T-helper 1 cell treated with Interleukin-12 subunit alpha and Interleukin-12 subunit beta and Interleukin-4 antibody, amounts not matched to agents 30 μg/mL and 1 μg/mL, for 36 hours (primary cell): ENCODE measurements around the gene SP110.
"Not testable (repeated sequence)": the region's sequence is repeated elsewhere in the genome, so short reads cannot be mapped to it uniquely, and the experiment has no call there.

Source experiments
- H3K27ac Mint-ChIP-seq: one replicate; pipeline ENCODE4 v1.8.0; 2021; ENCODE audit warnings: mild to moderate bottlenecking, mixed read lengths
- H3K27me3 Mint-ChIP-seq: one replicate; pipeline ENCODE4 v1.8.0; 2021; ENCODE audit warnings: low read depth, mixed read lengths
- H3K36me3 Mint-ChIP-seq: one replicate; pipeline ENCODE4 v1.8.0; 2021; ENCODE audit warnings: low read depth, mixed read lengths
- H3K4me1 Mint-ChIP-seq: one replicate; pipeline ENCODE4 v1.8.0; 2021; ENCODE audit warnings: low read depth, mixed read lengths
- H3K4me3 Mint-ChIP-seq: one replicate; pipeline ENCODE4 v1.8.0; 2021; ENCODE audit warnings: mild to moderate bottlenecking, moderate library complexity, mixed read lengths
- H3K9me3 Mint-ChIP-seq: one replicate; pipeline ENCODE4 v1.8.0; 2021; ENCODE audit warnings: mixed read lengths

SP110 gene

DNA sequence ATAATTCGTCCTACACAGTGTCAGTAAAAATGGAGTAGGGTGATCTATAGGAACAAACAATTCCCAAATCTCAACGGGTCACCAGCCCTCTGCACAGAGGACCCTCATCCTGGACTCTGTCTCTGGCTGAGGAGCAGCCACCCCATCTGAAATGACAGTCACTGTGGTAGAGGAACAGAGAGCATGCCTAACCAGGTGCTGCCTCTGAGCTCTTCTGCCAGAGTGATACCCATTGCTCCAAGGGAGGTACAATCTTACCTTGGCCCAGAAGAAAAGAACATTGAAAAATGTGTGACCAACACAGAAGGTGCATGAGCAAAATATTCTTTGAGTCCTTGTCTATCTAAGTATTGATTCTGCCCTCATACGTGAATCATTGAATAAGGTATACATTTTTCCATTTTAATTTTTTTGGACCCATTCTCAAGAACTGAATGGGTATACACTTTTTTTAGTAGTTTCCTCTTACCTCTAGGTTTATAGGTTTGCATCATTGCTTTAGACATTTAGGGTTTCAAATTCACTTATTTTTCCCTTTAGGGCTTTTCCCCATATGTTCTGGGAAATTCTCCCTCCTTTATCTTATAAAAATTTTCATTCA is 14.4 kb upstream of the SP110 start:
- no peaks in the 10 kb centered on the region for H3K27me3 Mint-ChIP-seq
- peaks cover 71% of the 10 kb centered on the region for H3K36me3 Mint-ChIP-seq
- peaks cover 46% of the 10 kb centered on the region for H3K4me1 Mint-ChIP-seq
- peak overlapping the region; percentile 76 for H3K27ac Mint-ChIP-seq
- peaks cover 28% of the 10 kb centered on the region for H3K9me3 Mint-ChIP-seq
- H3K4me3 Mint-ChIP-seq = no peak overlapping the region

- H3K4me1 Mint-ChIP-seq = peaks cover 61% of the 10 kb centered on the region
- no peaks in the 10 kb centered on the region for H3K27me3 Mint-ChIP-seq
- peak overlapping the region; percentile 27 for H3K27ac Mint-ChIP-seq
- no peak overlapping the region for H3K4me3 Mint-ChIP-seq
- peaks cover 28% of the 10 kb centered on the region for H3K9me3 Mint-ChIP-seq
- H3K36me3 Mint-ChIP-seq = peaks cover 55% of the 10 kb centered on the region
Observed at GRCh38 chr2:230231251-230231650, 11.5 kb upstream of the SP110 start.

GRCh38 chr2:230230496-230231200 is 10.9 kb upstream of the SP110 start:
- peaks cover 66% of the 10 kb centered on the region for H3K4me1 Mint-ChIP-seq
- H3K27me3 Mint-ChIP-seq = no peaks in the 10 kb centered on the region
- H3K4me3 Mint-ChIP-seq = peak overlapping the region; percentile 59
- H3K9me3 Mint-ChIP-seq = peaks cover 28% of the 10 kb centered on the region
- peaks cover 55% of the 10 kb centered on the region for H3K36me3 Mint-ChIP-seq
- H3K27ac Mint-ChIP-seq = peak overlapping the region; percentile 37

GRCh38 chr2:230230087-230230486 is 10.3 kb upstream of the SP110 start:
- Mint-ChIP-seq H3K27me3 (no peaks in the 10 kb centered on the region), H3K4me1 (peaks cover 69% of the 10 kb centered on the region), H3K9me3 (peaks cover 28% of the 10 kb centered on the region), H3K36me3 (peaks cover 56% of the 10 kb centered on the region), H3K4me3 (peak overlapping the region; percentile 29), H3K27ac (peak overlapping the region; percentile 37)

DNA sequence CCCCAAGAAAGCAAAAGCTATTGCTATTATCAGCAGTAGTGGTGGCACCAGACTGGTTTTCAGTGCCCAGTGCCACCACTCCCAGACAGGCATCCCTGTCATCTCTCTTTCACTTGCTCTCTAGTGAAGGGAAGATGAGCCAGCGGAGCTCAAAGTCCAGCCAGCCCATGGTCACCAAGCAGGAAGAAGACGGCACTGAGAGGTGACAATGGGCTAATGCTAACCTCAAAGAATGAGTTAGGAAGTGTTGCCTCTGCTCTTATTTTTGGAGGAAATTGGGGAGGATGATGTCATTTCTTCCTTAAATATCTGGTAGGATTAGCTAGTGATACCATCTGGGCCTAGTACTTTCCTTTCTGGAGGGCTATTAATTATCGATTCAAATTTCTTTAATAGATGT is 7.4 kb upstream of the SP110 start:
- peaks cover 38% of the 10 kb centered on the region for H3K36me3 Mint-ChIP-seq
- peak overlapping the region; percentile 35 for H3K27ac Mint-ChIP-seq
- H3K4me1 Mint-ChIP-seq = peaks cover 70% of the 10 kb centered on the region
- H3K4me3 Mint-ChIP-seq = peak overlapping the region; percentile 69
- H3K9me3 Mint-ChIP-seq = peaks cover 26% of the 10 kb centered on the region
- H3K27me3 Mint-ChIP-seq = no peaks in the 10 kb centered on the region

GRCh38 chr2:230226051-230226551 is 6.3 kb upstream of the SP110 start:
- Mint-ChIP-seq H3K9me3 (peaks cover 15% of the 10 kb centered on the region), H3K27me3 (no peaks in the 10 kb centered on the region), H3K4me3 (peak overlapping the region; percentile 87), H3K27ac (peak overlapping the region; percentile 93), H3K4me1 (peaks cover 69% of the 10 kb centered on the region), H3K36me3 (peaks cover 28% of the 10 kb centered on the region)

DNA sequence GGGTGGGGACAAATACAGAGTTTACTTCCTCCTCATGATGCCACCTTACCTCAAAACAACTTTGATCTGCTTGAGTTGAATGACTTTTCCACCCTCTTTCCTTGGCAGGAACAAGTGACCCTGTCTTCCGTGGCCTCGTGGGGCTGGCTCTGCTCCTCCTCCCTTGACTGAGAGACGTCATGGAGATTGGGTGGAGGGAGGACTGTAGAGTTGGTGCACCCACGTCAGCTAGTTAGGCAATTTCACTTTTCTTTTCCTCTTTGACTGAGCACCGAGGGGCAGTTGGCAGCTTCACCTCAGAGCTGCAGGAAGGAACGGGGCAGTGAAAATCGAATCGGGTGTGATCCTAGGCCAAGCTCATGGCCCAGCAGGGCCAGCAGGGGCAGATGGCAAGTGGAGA is 5.7 kb upstream of the SP110 start, which contains the start of gene SP140:
TSS of gene SP140 (plus strand) at position 251 of the 400 bp plus-strand sequence. CDS start at position 360, 109 bp downstream.
- H3K4me1 Mint-ChIP-seq = peaks cover 63% of the 10 kb centered on the region
- no peaks in the 10 kb centered on the region for H3K27me3 Mint-ChIP-seq
- H3K36me3 Mint-ChIP-seq = peaks cover 22% of the 10 kb centered on the region
- H3K9me3 Mint-ChIP-seq = peaks cover 8% of the 10 kb centered on the region
- H3K27ac Mint-ChIP-seq = peak within 1 kb of the TSS; percentile 93
- peak within 1 kb of the TSS; percentile 87 for H3K4me3 Mint-ChIP-seq

- Mint-ChIP-seq H3K4me1 (peaks cover 62% of the 10 kb centered on the region), H3K27ac (peak overlapping the region; percentile 93), H3K36me3 (peaks cover 16% of the 10 kb centered on the region), H3K4me3 (peak overlapping the region; percentile 41), H3K9me3 (no peaks in the 10 kb centered on the region), H3K27me3 (no peaks in the 10 kb centered on the region)
Observed at GRCh38 chr2:230224458-230224857, 4.7 kb upstream of the SP110 start.

- Mint-ChIP-seq H3K36me3 (peaks cover 13% of the 10 kb centered on the region), H3K4me1 (peaks cover 61% of the 10 kb centered on the region), H3K27ac (peak overlapping the region; percentile 49)
- not testable (repeated sequence) for H3K27me3 Mint-ChIP-seq, H3K4me3 Mint-ChIP-seq, H3K9me3 Mint-ChIP-seq
Observed at GRCh38 chr2:230222829-230223228, 3.0 kb upstream of the SP110 start.

DNA sequence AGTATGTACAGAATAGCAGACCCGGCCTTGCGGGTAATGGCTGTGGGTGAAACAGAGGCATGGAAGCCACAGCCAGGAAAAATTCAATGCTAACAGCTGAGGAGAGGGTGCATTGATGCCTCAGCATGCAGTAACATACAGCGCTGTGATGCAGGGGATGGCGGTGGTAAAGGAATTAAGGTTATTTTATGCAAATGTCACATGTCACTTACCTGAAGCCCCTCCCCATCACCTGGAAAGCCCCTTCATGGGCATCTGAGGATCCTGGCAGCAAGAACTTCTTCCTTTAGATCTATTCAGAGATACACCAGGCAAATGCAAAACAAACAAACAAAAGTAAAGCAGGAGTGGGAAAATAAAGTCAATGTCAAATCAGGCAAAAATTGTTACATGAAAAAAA is 1.7 kb upstream of the SP110 start:
- H3K27ac Mint-ChIP-seq = no peak overlapping the region
- H3K27me3 Mint-ChIP-seq = no peaks in the 10 kb centered on the region
- no peaks in the 10 kb centered on the region for H3K9me3 Mint-ChIP-seq
- peaks cover 23% of the 10 kb centered on the region for H3K36me3 Mint-ChIP-seq
- H3K4me1 Mint-ChIP-seq = peaks cover 62% of the 10 kb centered on the region
- H3K4me3 Mint-ChIP-seq = no peak overlapping the region

DNA sequence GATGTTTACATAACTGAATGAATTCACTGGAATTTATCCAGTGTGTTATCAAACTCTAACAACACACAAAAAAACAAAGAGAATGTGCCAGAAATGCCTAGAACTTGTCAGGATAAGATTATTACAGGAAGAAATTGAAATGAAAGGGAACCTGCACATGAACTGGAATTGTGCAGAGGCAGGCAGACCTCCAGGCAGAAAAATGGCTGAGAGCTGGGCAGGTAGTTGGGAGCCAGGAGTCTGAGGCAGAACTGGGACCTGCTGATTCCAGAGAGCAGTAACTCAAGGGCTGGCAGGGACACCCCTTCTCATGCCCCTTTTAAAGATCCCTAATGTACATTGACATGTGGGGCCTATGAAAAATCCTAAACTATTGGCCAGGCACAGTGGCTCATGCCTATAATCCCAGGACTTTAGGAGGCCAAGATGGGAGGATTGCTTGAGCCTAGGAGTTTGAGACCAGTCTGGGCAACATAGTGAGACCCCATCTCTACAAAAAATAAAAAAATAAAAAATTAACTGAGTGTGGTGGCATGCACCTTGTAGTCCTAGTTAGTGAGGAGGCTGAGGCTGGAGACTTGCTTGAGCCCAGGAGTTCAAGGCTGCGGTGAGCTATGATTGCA is 674 bp upstream of the SP110 start:
- Mint-ChIP-seq H3K36me3 (peaks cover 29% of the 10 kb centered on the region), H3K27ac (peak overlapping the region; percentile 94), H3K27me3 (no peaks in the 10 kb centered on the region), H3K9me3 (no peaks in the 10 kb centered on the region), H3K4me3 (peak overlapping the region; percentile 98), H3K4me1 (peaks cover 63% of the 10 kb centered on the region)

- H3K9me3 Mint-ChIP-seq = no peaks in the 10 kb centered on the region
- no peaks in the 10 kb centered on the region for H3K27me3 Mint-ChIP-seq
- H3K36me3 Mint-ChIP-seq = peaks cover 46% of the 10 kb centered on the region
- H3K4me1 Mint-ChIP-seq = peaks cover 60% of the 10 kb centered on the region
- H3K4me3 Mint-ChIP-seq = peak overlapping the region; percentile 98
- H3K27ac Mint-ChIP-seq = peak overlapping the region; percentile 77
Observed at GRCh38 chr2:230218421-230218820, 1.4 kb downstream of the SP110 start.

DNA sequence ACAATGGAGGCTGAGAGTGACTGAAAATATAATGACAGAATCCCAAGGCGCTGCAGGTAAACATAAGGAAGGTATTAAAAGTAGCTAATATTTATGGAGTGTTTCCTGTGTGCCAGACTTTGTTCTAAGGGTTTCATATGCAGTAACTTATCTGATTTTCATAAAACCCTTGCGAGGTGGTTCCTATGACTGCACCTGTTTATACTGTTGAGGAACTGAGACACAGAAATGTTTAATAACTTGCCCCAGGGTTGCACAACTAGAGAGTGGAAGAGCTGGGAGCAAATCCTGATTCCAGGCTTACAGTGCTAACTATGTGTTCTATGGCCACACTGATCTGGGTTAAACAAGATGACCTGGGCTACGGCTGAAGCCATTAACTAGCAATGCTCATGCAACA is 2.4 kb downstream of the SP110 start:
- Mint-ChIP-seq H3K27ac (peak overlapping the region; percentile 45), H3K9me3 (no peaks in the 10 kb centered on the region), H3K36me3 (peaks cover 56% of the 10 kb centered on the region), H3K4me3 (peak overlapping the region; percentile 98), H3K27me3 (no peaks in the 10 kb centered on the region), H3K4me1 (peaks cover 60% of the 10 kb centered on the region)

DNA sequence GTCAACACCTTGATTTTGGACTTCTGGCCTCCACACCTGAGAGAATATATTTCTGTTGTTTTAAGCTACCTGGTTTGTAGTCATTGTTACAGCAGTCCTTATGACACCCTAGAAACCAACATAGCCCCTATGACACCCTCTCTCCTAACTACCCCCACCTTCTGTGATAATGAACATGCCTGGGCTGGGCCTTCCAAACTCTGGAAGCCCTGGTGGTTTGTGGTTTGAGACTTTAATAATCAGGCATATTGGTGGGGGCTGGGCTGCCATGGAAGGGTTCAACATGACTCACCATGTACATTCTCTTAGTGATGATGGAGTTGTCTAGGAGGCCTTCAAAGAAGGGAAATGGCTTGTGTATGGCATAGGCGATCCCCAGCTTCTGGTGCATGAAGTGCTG is 3.3 kb downstream of the SP110 start:
- peaks cover 65% of the 10 kb centered on the region for H3K36me3 Mint-ChIP-seq
- no peaks in the 10 kb centered on the region for H3K27me3 Mint-ChIP-seq
- peak overlapping the region; percentile 35 for H3K4me3 Mint-ChIP-seq
- peaks cover 58% of the 10 kb centered on the region for H3K4me1 Mint-ChIP-seq
- peak overlapping the region; percentile 17 for H3K27ac Mint-ChIP-seq
- H3K9me3 Mint-ChIP-seq = no peaks in the 10 kb centered on the region
